GM12872 (cell line): ENCODE results near the gene FAM81A.
A peak's percentile ranks its signal among the peaks of the same experiment; 100 is the strongest.

Experiments used
- TF ChIP-seq, protein P1 (sequence below): IDR thresholded peaks from 3 replicates; pipeline ENCODE4 v1.5.1; 2011; ENCODE audit warnings: low read depth, mild to moderate bottlenecking, low read length, moderate library complexity; ENCODE audit not compliant: insufficient read depth

FAM81A gene

DNA sequence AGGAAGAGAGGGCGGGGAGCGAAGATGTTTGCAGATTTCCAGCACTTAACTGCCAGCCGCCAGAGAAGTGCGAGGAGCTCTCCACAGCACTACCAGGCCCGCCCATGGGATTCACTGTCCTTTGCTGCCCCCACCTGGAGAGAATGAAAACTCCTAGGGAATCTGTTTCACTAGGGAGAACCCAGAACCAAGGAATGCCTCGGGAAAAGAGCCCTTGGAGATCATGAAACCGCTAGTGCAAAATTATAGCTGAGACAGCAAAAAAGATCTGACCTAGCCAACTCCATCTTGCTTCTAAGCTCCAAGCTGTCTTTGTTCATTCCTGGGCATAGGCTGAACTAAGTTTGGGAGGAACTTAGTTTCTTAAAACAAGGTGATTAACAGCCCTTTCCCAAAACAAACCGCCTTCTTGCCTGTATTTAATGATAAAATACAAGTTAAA, 91.0 kb downstream of the FAM81A start:
- TF ChIP-seq, protein P1, sequence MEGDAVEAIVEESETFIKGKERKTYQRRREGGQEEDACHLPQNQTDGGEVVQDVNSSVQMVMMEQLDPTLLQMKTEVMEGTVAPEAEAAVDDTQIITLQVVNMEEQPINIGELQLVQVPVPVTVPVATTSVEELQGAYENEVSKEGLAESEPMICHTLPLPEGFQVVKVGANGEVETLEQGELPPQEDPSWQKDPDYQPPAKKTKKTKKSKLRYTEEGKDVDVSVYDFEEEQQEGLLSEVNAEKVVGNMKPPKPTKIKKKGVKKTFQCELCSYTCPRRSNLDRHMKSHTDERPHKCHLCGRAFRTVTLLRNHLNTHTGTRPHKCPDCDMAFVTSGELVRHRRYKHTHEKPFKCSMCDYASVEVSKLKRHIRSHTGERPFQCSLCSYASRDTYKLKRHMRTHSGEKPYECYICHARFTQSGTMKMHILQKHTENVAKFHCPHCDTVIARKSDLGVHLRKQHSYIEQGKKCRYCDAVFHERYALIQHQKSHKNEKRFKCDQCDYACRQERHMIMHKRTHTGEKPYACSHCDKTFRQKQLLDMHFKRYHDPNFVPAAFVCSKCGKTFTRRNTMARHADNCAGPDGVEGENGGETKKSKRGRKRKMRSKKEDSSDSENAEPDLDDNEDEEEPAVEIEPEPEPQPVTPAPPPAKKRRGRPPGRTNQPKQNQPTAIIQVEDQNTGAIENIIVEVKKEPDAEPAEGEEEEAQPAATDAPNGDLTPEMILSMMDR = peak; percentile 82

DNA sequence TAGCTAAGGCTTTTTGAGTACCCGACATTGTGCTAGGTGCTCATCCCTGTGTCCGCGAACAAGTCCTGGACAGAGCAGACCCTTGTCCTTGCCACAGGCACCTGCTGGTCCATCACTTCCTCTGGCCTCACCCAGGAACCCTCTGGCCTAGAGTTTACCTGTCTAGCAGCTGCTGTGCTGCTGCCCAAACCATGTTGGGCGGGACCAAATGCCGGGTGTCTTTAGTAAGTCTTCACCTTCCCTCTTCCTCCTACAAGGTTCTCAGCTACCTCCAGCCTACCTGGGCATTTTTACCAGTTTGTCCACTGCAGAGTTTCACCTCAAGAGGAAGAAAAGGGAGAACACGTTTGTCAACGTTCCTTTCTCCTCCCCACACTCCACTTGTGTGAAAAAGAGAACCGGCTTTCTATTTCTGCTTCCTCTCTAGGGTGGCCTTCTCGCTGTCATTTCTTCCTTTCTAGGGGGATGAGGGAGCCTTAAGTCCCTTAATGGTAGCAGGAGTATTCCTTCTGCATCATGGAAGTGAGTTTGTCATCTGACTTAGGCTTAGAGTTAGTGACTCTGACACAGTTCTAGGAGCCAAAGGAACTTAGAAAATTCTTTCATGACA, 93.2 kb downstream of the FAM81A start:
- TF ChIP-seq, protein P1 = no peak

DNA sequence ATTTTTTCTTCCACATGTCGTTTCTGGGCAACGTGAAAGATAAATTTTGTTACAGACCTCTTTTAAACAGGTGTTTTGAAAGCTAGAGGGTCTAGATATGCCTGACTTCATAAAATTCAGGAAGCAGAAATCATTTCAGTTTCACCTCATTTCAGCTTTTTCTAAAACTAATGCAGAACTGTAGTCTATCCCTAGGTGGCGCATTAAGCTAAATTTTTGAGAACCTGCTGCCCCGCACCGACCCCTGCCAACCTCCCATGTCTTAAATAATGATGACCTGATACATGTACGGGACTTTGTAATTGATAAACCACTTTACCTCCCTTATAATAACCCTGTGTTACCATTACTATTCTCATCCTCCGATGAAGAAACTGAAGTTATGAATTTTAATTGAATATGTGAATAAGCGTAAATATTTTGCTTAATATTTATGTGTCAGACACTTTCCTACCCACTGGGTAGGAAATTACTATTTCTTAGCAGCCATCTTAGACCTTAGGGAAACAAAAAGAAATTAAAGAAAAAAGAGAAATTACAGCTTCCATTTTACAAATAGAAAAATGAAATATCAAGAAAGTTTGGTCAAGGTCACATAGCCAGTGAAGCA, 94.9 kb downstream of the FAM81A start:
- TF ChIP-seq, protein P1 = peak; percentile 70

DNA sequence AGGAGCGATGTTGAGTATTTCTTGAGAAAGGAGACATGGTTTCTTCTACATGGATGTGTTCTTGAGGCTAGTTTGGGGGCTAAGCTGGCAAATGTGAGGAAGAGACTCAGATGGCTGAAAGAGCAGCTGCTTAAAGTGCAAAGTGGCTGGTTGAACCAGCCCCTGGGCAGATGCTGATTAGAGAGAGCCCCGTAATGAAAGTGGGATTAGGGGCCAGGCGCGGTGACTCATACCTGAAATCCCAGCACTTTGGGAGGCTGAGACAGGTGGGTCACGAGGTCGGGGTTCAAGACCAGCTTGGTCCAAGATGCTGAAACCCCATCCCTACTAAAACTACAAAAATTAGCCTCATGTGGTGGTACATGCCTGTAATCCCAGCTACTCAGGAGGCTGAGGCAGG, 98.6 kb downstream of the FAM81A start:
- TF ChIP-seq, protein P1 = no peak

DNA sequence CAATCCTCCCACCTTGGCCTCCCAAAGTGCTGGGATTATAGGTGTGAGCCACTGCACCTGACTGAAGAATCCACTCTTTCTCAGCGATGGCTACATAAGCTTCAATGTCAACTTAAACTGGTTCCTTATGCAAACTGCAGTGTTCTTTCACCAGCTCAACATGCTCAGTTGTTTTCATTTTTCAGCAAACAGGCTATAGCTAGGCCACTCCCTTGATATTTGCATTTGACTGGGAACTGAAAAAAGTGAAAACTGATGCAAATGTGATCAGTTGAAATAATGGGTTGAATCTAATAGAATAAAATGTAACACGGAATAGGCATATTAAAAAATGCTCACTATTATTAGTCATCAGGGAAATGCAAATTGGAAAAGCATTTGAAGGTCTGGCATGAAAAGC, 99.4 kb downstream of the FAM81A start:
- TF ChIP-seq, protein P1 = no peak

DNA sequence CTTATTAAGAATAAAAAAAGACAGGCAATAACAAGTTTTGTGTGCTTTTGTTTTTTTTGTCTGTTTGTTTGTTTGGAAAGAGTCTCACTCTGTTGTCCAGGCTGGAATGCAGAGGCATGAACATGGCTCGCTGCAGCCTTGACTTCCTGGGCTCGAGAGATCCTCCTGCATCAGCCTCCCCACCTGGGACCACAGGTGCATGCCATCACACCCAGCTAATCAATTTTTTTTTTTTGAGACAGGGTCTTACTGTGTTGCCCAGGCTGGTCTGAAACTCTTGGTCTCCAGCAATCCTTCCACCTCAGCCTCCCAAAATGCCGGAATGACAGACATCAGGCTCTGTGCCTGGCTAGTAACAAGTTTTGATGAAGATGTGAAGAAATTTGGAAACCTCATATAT, 100.5 kb downstream of the FAM81A start:
- TF ChIP-seq, protein P1 = no peak

DNA sequence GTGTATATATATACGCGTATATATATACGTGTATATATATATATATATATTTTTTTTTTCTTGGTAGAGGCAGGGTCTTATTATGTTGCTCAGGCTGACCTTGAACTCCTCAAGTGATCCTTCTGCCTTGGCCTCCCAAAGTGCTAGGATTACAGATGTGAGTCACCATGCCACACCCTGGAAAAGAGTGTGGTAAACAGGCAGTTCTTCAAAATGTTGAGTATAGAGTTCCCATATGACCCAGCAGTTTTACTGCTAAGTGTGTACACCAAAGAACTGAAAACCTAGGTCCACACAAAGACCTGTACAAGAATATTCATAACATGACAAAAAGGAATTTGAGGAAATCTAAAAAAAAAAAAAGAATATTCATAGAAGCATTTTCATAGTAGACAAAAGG, 101.8 kb downstream of the FAM81A start:
- TF ChIP-seq, protein P1 = no peak
